AG10803 (cell line): ENCODE results near the gene SMYD1.

ENCODE experiments used
- DNase-seq: peaks from one replicate; pipeline ENCODE4 v3.0.0; 2010; ENCODE audit warnings: low read depth
- H3K4me3 ChIP-seq: 2 replicates; pipeline ENCODE4 v1.5.1; 2011; ENCODE audit warnings: mild to moderate bottlenecking, low read length, control low read depth
- CTCF ChIP-seq: conservative IDR thresholded peaks from 2 replicates; pipeline ENCODE4 v1.5.1; 2011; ENCODE audit warnings: mild to moderate bottlenecking, low read length, control low read depth, inconsistent platforms

Gene SMYD1

DNA sequence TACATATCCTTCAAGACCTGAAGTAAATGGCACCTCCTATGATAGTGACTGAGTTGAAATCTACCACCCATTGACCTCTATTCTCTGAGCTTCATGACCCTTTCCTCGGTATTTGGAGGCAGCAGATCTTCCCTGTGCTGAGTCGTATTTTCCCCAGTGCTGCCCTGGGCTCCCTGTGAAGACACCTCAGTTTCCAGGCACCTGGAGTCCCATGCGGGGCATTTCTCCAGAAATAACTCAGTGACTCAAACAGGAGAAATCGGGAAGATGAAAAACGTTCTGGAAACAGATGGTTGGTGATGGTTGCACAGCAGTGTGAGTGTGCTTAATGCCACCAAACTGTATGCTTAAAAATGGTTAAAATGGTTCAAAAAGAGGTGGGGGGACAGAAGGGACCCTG, 18.0 kb downstream of the SMYD1 start:
- H3K4me3 ChIP-seq: no peak overlapping the region
- no peak for TF ChIP-seq CTCF
- no peak for DNase-seq

- DNase-seq: no peak
- no peak for TF ChIP-seq CTCF
- H3K4me3 ChIP-seq: no peak overlapping the region
Measured at GRCh38 chr2:88086401-88086800, 18.8 kb downstream of the SMYD1 start.

- TF ChIP-seq CTCF: no peak
Measured at GRCh38 chr2:88087073-88087472, 19.4 kb downstream of the SMYD1 start.

DNA sequence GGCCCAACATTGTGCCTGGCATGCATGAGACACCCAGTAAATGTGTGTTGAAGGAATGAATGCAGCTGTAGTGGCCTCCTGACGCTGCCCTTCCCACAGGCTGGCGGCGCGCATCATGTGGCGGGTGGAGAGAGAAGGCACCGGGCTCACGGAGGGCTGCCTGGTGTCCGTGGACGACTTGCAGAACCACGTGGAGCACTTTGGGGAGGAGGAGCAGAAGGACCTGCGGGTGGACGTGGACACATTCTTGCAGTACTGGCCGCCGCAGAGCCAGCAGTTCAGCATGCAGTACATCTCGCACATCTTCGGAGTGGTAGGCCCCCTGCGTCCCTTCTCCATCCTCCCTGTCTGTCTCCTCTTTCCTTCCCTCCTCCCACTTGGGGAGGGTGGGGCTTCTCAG, 20.1 kb downstream of the SMYD1 start:
- DNase-seq: no peak
- no peak for TF ChIP-seq CTCF
- H3K4me3 ChIP-seq: no peak overlapping the region

More at GRCh38 chr2:88087073-88087472, 19.4 kb downstream of the SMYD1 start:
- DNase-seq: no peak
- H3K4me3 ChIP-seq: no peak overlapping the region

DNA sequence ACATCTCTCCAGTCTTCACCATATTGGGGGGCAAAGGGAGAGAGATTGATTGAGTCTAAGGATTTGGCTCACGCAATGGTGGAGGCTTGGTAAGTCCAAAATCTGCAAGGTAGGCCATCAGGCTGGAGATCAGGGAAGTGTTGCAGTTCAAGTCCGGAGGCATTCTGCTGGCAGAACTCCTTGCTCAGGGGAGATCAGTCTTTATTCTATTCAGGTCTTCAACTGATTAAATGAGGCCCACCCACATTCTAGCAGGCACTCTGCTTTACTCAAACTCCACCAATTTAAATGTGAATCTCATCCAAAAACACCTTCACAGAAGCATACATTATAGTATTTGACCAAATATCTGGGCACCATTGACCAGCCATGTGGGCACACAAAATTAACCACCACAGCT, 21.4 kb downstream of the SMYD1 start:
- no peak for TF ChIP-seq CTCF
- no peak overlapping the region for H3K4me3 ChIP-seq
- DNase-seq: no peak

GRCh38 chr2:88090446-88091283, 23.0 kb downstream of the SMYD1 start:
- DNase-seq: no peak

More at GRCh38 chr2:88090446-88091283, 23.0 kb downstream of the SMYD1 start:
- H3K4me3 ChIP-seq: no peak overlapping the region
- TF ChIP-seq CTCF: no peak
